NOMO-1 treated with DMSO at 0.1 percent for 48 hours (cell line): ENCODE measurements around the gene ANO2.

Experiments used
- DNase-seq: peaks from one replicate; lab custom pipeline; 2025; ENCODE audit not compliant: unreplicated experiment; lab: John Stamatoyannopoulos, UW

The ANO2 gene

DNA sequence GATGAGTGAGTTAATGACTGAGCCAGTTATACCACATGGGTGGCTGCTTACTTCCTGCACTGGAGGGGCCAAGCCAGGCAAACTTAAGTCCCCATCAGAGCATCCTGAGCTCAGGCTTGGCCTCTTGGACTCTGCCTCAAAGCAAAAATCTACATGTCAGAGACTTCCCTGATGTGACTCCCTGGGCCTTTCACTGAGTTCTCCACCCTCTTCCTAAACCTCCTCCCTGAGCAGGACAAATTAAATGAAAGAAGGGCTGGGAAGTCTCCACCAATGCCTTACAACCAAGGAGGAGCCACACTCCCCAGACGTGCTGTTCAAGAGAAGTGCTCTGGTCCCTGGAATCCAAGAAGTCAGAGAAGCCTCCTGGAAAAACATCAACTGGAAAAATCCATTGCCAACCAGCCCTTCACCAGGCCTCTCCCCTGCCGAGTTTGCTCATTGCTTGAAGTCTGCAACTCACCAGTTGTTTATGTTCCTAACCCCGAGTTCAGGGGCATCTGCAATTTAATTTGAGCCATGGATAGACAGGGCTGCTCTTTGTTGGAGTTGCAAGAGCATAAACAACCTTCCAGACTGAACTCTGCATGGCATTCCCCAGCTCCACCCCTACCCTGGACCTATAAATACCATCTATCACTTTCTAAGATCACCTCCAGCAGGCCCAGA is 160.5 kb downstream of the ANO2 start:
- DNase-seq: no peak

DNA sequence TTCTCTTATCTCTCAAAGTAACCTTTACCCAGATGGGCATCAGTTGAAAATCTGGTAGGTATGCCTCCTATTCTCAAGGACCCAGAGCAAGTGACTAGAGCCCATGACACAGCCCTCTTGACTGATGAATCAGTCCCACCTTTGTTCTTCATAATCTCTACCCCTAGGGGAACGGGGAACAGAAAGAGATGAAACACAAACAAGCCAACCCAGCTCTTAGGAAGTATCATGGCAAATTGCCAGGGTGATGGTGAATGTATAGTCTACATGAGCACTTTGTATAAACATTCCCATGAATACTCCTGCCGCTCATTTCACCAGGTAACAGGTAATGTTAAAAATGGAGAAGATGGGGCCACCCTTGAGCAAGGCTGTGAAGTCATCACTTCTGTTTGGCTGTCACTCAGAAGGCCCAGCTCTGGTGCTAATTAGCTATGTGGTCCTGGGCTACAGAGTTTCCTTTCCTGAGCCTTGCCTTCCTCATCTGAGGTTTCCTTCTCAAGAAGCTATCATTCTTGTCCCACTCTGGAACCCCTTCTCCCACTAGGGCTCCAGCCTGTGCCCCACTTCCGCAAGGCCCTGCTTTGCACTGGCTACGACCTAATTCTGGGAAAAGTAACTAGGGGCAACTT is 161.7 kb downstream of the ANO2 start:
- no peak for DNase-seq

DNA sequence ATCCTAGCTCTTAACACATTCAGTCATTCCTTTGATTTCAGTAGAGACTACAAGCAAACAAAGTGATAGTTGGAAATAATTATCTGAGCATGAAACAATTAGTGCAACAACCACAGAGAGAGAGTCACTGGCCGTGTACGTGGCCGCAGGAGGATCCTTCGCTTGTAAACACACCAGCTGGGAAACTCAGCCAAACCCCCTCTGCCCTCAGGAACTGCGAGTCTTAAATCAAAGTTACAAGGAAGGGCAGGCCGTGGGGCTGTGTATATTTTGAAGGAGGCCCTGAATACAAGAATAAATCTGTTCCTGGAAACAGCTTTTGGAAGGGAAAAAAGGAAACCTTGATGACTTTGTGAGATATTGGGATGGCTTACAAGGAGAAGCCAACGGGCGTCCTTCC is 164.5 kb downstream of the ANO2 start:
- DNase-seq: no peak

DNA sequence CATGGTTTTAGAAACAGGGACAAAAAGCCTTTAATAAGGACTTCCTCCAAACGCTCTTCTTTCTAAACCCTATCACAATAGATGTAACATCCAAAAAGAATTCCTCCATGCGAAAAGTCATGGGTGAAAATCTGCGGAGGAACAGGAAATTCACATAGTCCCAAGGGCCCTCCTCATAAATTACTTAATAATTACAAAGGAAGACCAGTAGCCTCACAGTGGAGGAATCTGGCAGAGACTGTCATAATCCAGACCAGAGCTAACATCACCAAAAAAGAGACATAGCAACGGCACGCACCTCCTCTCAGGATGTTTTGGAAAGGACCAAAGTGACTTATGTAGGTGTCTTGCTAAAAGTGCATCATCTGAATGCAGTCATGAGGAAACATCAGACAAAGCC is 165.7 kb downstream of the ANO2 start:
- DNase-seq: no peak

DNA sequence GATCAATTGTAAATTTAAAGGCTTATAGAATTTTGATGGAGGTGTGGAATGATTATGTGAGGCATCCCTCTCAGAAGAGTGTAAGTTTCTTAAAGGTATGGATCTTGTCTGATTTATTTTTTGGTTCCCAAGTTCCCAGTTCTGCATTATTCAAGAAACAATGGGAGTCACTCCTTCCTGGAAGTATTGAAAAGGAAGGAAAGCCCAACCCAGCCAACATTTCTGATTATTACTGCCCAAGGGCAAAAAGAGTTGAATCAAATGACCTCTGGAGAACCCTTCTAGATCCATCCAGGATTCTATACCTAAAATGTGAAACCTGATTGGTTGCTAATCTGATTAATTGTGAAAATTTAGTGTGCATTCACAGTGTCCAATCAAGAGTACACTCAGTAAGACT is 166.2 kb downstream of the ANO2 start:
- DNase-seq: no peak

DNA sequence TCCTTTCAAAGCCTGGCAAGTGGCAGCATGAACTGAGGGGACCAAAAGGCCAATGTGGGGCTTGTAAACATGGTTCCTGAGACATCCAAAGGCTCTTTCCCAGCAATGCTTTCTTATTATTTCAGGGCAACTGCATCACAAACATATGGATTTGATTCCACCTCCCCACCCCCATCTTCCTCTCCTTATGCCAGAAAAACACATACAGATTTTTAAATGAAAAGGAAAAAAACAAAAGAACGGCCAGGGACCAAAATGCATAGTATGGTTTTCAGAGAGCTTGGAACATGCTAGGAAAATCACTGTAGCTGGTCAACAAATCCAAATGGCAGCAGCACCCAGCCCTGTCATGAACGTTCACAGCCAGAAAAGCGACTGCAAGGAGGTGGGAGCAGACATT is 167.6 kb downstream of the ANO2 start:
- no peak for DNase-seq

DNA sequence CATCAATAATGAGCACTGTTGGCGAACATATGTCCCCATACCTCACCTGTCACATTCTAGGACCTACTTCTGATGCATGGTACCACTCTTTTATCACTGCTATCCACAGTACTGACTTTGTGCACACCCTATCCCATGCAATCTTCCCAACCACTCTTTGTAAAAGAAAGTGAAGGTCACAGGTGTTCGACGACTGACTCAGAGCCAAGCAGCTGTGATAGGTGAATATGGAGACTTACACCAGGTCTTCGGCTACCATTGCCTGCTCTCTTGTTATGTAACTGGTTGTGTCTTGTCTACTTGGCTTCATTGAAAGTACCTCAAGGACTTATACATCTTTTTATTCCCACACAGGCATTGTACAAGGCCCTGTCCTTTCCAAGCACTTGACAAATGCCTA is 169.0 kb downstream of the ANO2 start:
- no peak for DNase-seq

DNA sequence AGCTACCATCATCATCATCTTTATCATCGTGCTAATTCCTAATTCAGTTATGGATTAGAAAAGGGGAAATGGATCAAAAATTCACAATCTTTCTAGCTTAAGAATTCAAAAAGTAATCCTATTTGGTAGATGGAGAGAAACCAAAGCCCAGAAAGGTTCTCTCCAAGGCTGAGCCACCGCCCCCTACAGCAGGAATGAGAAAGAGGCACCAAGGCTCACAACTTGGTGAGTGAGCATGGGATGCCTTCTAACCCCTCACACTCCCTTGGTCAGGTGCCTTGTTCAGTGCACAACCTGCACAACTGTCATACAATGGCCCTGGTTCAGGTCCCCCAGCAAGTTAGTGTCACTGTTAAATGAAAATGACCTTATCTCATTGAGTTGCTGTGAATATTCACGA is 171.5 kb downstream of the ANO2 start:
- DNase-seq: no peak

DNA sequence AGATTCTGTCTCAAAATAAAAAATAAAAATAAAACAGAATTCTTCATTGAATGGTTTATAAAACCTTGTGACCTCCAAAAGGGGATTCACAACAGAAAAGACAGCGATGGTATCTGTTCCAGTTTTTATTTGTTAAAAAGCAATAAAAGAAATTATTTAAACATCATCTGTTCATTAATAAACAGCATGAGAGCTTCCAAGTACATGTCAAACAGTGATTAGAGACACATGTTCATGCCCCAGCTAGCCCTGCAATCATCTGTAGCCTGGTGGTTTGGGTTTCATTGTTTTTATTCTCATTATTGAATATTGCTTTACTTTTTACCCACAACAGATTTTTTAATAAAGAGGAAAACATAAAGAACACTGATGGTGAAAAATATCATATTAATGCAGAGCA is 173.3 kb downstream of the ANO2 start:
- no peak for DNase-seq

DNA sequence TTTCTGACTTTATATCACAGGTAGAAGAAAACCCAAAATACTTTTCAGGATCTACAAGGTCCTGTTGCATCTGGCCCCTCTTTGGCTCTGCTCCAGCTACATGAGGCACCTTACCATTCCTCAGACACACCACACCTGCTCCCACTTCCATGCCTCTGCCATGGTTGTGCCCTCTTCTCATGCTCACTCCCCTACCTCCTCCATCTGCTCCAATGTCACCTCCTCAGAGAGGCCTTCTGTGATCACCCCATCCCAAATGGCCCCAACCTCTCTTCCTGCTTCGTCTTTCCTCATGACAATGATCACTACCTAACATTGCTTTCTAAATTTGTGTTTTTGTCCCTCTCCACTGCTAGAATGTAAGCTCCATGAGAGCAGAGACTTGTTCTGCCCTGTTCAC is 174.3 kb downstream of the ANO2 start:
- no peak for DNase-seq

DNA sequence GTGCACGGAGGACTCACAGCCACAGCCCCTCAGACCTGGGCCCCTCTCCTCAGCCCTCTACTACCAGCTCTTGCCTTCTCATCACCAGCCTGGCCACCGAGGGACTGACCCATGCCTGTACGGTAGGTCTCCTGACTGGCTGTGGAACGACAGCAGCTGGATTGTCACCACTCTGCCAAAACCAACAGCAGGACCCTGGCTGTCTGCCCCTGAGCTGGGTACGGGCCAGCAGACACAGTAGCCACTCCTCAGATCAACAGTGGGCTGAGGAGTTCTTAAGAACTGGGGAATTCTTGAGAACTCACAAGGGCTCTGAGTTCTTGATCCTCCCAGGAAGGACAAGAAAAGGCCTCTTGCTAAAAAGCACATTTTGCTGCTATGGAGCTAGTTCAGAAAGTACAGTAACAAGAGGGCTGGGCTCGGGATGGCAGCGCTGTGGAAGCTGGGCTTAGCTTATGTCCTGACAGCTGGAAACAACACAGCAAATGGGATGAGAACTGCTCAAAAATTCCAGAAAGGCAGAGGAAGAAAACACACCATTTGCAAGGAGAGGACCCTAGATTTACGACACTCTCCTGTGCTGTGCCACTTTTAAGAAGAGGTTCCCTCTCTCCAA is 176.4 kb downstream of the ANO2 start:
- DNase-seq: no peak

DNA sequence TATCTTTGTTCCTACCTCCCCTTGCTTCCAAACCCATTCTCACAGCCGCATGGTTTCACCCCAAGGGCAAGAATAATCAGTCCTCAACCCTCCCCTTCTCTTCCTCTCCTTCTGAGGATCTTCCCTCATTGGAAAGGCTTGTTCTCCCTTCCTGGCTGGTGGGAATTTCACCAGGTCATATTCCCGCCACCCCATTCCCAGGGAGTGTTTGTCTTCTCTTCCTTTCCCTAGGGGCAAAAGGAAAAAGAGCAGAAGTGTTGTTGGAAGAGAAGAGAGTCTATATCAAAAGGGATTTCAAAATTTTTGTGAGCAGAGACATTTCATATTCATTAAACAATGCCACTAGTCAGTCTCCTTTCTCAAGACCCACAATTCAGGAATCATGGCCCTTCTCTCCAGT is 176.9 kb downstream of the ANO2 start:
- DNase-seq: no peak

DNA sequence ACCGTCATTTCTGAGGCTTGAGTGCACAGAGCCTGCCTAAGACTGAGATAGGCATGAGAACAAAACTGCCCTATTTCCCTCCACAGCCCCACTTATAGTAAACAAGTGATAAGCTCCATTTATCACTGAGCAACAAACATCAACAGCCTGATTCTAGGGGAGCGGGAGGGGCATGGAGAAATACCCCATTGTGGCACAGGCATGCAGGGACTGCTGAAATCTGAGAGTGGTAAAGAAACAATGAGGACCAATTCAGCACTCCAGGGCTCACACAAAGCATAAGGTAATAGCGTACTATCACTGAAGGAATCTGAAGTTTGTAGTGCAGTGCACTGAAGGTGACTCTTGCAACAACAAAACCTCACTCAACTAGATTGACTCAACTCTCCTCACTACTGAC is 186.7 kb downstream of the ANO2 start:
- DNase-seq: no peak

DNA sequence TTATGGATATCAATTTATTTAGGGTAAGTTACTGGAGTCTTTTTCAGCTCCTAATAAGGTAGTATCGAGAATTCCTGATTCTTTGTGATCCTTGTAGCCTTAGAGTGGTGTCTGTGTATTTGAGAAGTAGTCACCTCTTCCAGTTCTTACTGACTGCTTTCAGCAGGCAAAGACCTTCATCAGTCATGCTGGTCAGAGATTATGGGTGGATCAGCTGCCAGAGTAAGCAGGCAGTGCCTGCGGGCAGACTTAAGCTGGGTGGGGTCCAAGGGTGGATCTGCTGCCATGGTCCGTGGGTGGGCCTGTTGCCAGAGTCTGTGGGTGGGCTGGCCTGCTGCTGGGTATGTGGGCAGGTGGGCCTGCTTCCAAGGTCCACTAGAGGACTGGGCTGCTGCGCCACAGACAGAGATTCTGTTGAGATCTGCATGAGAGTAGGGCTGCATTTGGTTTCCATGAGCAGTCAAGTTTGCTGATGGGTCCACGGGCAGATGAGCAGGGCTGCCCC is 188.7 kb downstream of the ANO2 start:
- no peak for DNase-seq

DNA sequence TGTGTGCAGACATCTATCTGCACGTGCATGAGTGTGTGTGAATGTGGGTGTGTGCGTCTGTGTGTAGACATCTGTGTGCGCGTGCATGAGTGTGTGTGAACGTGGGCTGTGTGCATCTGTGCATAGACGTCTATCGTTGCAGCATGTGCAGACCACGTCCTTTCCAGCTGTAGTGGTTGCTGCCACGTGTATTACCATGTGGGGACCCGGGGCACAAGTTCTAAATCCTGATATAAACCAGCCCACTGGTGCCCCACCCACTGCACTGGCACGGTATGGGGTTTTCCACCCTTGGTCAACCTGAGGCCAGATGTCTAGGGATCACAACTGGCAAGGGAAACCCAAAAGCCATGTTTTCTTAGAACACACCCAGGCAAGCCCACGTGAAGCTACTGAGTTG is 197.0 kb downstream of the ANO2 start:
- no peak for DNase-seq

DNA sequence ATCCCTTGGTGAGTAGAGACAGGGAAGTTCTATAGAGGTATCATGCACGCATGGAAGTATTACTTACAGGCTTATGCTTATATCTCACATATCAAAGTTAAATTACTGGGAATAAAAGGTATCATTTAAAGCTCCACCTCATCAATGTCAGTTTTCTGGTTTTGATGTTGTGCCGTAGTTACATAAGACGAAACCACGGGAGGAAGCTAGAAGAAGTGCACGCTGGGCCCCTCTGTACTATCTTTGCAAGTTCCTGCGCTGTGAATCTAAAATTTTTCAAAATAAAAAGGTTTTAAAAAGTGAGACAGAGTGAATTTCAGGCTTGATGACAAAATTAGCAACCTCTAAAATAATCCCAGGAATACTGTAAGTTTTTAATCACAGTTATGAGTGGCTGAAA is 198.1 kb downstream of the ANO2 start:
- no peak for DNase-seq

DNA sequence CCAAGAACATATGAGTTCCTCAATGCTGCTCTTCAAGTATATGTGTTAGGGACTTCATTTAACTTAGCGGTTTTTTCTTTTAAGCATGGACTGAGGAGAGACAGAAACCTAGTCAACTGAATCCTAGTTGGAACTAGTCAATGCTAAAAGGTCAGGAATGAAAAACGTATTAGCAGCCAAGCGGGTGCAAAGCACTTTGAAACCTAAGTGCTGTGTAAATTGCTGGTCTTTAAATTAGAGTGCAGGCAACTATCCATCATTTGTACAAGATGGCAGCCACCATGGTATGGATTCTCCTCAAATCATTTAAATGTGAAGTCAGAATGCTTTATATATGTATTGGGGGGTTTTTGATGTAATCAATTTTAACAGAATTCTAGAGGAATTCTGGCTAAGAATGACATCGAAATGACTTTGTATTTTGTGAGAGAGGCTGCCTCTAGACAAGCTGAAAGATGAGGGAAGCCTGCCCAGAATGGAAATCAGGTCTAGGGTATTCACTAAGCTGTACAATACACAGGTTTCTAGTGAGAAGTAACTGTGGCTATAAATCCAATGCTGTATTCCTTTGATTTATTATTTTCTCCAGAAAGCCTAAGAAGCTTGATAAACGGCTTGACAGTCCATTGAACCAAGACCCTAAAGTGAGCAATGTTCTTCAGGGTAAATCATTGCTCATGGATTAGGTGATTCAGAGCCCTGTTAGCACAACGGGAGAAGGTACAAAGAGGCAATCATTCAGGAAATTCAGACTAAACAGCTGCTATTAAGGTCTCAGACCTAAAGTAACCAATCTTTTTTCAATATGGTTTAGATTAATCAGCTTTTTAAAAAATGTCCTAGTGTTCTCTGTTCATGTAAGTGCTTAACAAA is 198.8 kb downstream of the ANO2 start:
- DNase-seq: no peak

DNA sequence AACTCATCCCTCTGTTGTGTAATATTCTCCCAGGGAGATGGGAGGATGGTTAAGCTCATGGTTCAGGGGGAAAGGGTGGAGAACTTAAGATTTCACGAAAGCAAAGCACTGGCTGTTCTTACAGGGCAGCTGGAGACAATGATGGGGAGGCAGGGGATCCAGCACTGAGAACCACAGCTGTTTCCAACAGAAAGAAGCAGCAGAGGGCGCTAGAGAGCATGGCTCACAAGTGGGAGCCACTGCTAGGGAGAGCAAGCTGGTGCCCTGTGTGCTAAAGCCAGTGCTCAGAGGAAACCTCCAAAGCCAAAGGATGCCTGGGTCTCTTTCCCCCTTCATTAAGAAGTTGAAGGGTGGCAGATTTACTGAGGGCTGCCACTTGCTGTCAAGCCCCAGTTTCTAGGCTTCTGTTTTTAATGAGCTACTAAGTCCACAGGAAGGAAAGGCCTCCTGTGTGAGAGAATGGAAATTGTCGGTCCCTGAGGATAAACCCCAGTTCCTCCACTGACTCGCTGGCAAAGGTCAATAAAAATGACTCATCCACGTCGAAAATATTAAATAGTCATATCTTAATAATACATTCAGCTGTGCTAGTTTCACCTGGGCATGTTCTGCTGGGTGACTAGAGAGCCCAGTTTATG is 199.7 kb downstream of the ANO2 start:
- DNase-seq: peak; percentile 13

DNA sequence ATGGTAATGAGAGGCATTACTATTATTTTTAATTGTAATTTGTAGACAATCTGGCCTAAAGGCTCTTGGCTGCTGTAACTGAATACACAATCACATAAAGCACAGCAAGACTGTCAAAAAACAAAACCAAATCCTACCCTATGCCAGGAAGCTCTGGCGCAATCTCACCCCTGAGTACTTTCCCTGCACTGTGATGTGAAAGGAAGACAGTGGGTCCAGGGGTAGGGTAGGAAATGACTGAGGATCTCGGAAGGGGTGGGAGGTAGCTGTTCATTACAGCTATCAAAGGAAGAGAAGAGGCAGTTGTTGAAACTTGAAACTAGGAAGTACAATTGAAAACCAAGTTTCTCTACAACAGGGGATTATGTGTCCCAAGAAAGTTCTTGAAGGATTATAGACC is 202.8 kb downstream of the ANO2 start:
- no peak for DNase-seq

DNA sequence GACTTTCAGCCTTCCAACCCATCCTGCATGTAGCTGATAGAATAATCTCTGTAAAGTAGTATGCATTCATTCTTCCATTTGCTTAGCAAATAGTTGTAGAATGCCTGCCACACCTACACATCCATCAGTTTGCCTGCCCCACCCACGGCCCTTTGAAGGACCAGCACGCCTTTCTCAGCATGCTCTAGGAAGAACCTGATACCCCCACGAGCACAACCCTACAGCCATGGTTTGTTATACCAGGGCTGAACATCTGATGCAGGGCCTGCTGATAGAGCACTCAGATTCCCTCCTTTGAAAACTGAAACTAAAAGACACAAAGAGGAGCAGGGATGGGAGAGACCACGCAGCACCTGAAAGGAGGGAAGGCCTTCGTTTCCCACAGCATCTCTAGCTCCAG is 205.1 kb downstream of the ANO2 start:
- no peak for DNase-seq

DNA sequence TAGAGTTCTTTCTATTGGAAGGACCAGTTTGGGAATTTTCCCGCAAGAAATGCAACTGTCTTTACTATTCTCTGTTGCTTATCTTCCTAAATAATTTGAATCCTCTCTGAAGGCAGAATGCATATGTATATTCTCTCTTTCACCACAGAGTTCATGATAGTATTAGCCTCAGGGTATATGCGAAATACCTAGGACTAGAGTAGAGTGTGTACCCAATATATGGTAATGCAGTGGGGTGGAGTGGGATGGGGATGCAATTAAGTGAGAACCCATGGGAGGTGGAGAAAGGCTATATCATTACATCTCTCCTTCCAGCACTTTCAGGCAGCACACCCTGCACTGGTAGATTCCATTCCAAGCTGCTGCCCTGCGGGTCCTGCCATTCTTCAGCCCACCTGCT is 207.3 kb downstream of the ANO2 start:
- DNase-seq: no peak
